GM12874 (cell line): ENCODE data around the gene SMPX.

ENCODE experiments used
- TF ChIP-seq, protein P1 (sequence below): IDR thresholded peaks from 2 replicates; pipeline ENCODE4 v1.5.1; 2011; ENCODE audit warnings: low read depth, mild to moderate bottlenecking, control low read depth, low read length, moderate library complexity; ENCODE audit not compliant: insufficient read depth

The SMPX gene

DNA sequence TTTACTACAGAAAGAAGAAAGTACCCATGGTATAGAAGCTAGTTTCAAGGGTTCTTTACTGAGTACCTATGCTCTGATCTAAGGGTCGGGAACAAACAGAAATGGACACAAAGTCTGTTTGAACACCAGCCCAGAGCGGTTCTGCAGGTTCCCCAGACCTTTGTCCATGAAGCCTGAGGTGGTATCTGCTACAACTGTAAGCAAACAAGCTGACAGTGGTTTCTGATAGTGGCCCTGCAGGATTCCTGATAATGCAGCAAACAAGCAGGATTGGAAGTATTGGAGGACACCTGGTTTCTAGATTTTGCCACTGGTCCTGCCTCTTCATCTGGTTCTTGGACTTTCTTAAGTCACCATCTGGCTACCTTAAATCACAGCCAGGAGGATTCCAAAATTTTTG, 23.7 kb downstream of the SMPX start:
- TF ChIP-seq, protein P1, sequence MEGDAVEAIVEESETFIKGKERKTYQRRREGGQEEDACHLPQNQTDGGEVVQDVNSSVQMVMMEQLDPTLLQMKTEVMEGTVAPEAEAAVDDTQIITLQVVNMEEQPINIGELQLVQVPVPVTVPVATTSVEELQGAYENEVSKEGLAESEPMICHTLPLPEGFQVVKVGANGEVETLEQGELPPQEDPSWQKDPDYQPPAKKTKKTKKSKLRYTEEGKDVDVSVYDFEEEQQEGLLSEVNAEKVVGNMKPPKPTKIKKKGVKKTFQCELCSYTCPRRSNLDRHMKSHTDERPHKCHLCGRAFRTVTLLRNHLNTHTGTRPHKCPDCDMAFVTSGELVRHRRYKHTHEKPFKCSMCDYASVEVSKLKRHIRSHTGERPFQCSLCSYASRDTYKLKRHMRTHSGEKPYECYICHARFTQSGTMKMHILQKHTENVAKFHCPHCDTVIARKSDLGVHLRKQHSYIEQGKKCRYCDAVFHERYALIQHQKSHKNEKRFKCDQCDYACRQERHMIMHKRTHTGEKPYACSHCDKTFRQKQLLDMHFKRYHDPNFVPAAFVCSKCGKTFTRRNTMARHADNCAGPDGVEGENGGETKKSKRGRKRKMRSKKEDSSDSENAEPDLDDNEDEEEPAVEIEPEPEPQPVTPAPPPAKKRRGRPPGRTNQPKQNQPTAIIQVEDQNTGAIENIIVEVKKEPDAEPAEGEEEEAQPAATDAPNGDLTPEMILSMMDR, result no peak

GRCh38 chrX:21733705-21734104, 24.2 kb downstream of the SMPX start:
- TF ChIP-seq, protein P1, result no peak

GRCh38 chrX:21730026-21730425, 27.9 kb downstream of the SMPX start:
- TF ChIP-seq, protein P1, result no peak

DNA sequence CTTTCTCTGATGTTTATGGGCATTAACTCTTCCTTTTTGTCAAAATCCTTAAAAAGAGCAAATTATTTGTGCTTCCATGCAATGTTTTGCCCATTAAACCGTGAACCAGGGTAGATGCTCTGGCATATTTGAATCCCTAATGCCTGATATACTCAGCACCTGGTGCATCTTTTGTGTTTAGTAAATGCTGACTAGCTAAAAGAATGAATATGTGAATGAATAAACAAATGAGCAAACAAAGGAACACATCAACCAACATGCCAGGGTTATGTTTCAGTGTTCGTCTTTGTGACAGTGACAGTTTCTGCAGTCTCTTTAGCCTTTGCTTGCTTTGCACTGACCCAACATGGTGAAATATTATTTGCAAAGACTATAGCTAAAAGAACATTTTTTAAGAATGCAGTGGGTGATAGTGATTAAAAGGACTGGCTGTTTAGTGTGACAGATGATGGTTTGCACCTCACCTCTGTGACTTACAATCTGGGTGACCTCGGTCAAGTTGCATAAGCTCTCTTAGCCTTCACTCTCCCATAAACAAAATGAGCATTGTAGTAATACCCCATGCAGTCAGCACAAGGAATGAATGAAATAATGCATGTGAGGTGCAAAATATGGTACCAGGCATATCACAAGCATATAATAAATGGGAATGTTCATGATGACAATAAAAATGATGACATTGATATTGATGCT, 29.5 kb downstream of the SMPX start:
- TF ChIP-seq, protein P1, result no peak

DNA sequence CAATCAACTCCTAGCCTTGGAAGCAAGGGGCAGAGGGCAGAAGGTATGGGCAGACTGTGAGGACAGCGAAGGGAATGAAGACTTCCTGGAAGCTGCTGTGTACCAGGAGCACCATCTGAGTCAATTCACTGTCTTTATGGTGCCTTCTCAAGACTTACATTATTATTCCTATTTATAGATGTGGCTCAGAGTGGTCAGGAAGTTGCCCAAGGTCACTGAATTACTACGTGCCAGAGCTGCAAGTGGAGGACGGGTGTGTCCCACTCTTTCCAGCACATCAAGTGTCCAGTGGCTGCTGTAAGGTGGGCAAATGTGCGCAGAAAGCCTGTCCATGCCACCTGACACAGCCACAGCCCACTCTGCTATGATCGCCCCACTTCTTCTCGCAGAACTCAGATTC, 32.0 kb downstream of the SMPX start:
- TF ChIP-seq, protein P1, result no peak

GRCh38 chrX:21725496-21725895, 32.4 kb downstream of the SMPX start:
- TF ChIP-seq, protein P1, result no peak

DNA sequence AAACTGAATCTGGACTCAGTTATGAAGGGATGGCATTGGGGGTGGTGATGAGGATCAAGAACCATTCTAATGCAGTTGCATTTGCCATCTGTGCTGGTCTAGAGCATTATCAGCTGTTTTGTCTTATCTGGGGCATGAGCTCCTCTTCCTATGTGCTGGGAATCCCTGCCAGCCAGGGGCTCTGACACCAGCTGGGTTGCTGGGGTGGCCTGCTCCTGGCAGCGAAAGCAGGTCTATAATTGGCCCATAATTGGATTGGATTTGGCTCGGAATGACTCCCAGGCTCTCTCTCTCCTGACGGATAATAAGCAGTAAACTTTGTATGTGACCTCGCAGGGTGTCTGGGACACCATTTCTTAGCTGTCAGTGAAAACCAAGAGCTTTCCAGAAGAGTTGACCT, 34.1 kb downstream of the SMPX start:
- TF ChIP-seq, protein P1, result no peak

GRCh38 chrX:21723084-21723483, 34.8 kb downstream of the SMPX start:
- TF ChIP-seq, protein P1, result no peak
